HepG2 (cell line): ENCODE results near the gene CD80. TPM values are rescaled to one million over a fixed set of nuclear protein-coding genes. Genes with fewer than 3 reads are reported as not detected.

ENCODE experiments used
- ATAC-seq: fragments of 200-7000 bp; cut with Tn5 transposase; 3 replicates; pipeline ENCODE4 v1.9.1; 2020; ENCODE audit warnings: mild to moderate bottlenecking, moderate library complexity
- BruUV-seq: library from RNA; stranded (reverse); fragments of 400-500 nt; replicated peaks from 2 replicates; lab custom pipeline; 2021; lab: Mats Ljungman, UMichigan
- CTCF ChIA-PET: fragments of 300-600 bp; formaldehyde crosslinking; extraction: SDS; loops from one replicate; lab custom pipeline; 2021; ENCODE audit warnings: low total read pairs, inconsistent platforms, low intra/inter-chr PET ratio; lab: Yijun Ruan, JAX
- POLR2A ChIA-PET: fragments of 350-600 bp; sonication (Branson Sonifier 250); formaldehyde crosslinking; loops from one replicate; lab custom pipeline; 2020; ENCODE audit warnings: antibody characterized with exemption, inconsistent platforms; lab: Yijun Ruan, JAX
- DNase-seq: peaks from one replicate; pipeline ENCODE4 v3.0.0-alpha.2; 2015; ENCODE audit warnings: low spot score
- FAIRE-seq: peaks from 3 replicates; lab custom pipeline; 2011; peaks lifted over from hg19 to GRCh38; lab: Jason Lieb, UNC
- H2AFZ ChIP-seq: one replicate; pipeline ENCODE4 v1.6.1; 2011; ENCODE audit warnings: low read length, inconsistent platforms
- H3K27ac ChIP-seq: fragments of 300-600 bp; 3 replicates; pipeline ENCODE4 v1.8.0; 2011; ENCODE audit warnings: mixed run types, mild to moderate bottlenecking, mixed read lengths, low read length, inconsistent platforms; ENCODE audit not compliant: insufficient read depth; ENCODE audit errors: extremely low read length
- H3K27me3 ChIP-seq, 2 experiments: fragments of 200-600 bp in 1 of 2; 2 replicates in 1 of 2; 3 replicates in 1 of 2; pipeline versions ENCODE4 v1.6.0 to v1.8.0; 2011; ENCODE audit warnings: low read length in 2 of 2, mild to moderate bottlenecking in 2 of 2, moderate library complexity in 2 of 2, inconsistent platforms in 1 of 2; ENCODE audit not compliant: insufficient read depth in 2 of 2, control insufficient read depth in 1 of 2
- H3K36me3 ChIP-seq, 2 experiments: fragments of 200-600 bp in 1 of 2; replicated peaks in 1 of 2; 2 replicates in 1 of 2; 3 replicates in 1 of 2; pipeline versions ENCODE4 v1.5.1 to v1.8.0; 2011; ENCODE audit warnings: low read length in 2 of 2, inconsistent platforms in 1 of 2; ENCODE audit not compliant: insufficient read depth in 2 of 2, control insufficient read depth in 1 of 2
- H3K4me1 ChIP-seq: 2 replicates; pipeline ENCODE4 v1.5.1; 2012; ENCODE audit warnings: low read length, inconsistent platforms; ENCODE audit not compliant: insufficient read depth
- H3K4me2 ChIP-seq: 2 replicates; pipeline ENCODE4 v1.6.0; 2011; ENCODE audit warnings: low read depth, low read length, inconsistent platforms
- H3K4me3 ChIP-seq, 3 experiments: fragments of 200-600 bp in 1 of 3; sonication (generic), shearing (Covaris generic) in 1 of 3; replicated peaks in 1 of 3; 2 replicates each; pipeline ENCODE4 v1.5.1; 2011 to 2016; ENCODE audit warnings: low read length in 3 of 3, inconsistent platforms in 2 of 3, low read depth in 2 of 3, mild to moderate bottlenecking in 2 of 3, control low read depth in 1 of 3, mixed read lengths in 1 of 3; ENCODE audit not compliant: insufficient read depth in 1 of 3
- H3K79me2 ChIP-seq: one replicate; pipeline ENCODE4 v1.6.1; 2011; ENCODE audit warnings: low read length, inconsistent platforms; ENCODE audit not compliant: insufficient read depth
- H3K9ac ChIP-seq: 2 replicates; pipeline ENCODE4 v1.6.0; 2011; ENCODE audit warnings: mild to moderate bottlenecking, low read depth, low read length, inconsistent platforms; ENCODE audit not compliant: insufficient read depth
- H3K9me3 ChIP-seq: 2 replicates; pipeline ENCODE4 v1.5.1; 2012; ENCODE audit warnings: mild to moderate bottlenecking, low read length
- H4K20me1 ChIP-seq: 2 replicates; pipeline ENCODE4 v1.6.0; 2011; ENCODE audit warnings: inconsistent platforms, mild to moderate bottlenecking, low read length, moderate library complexity; ENCODE audit not compliant: insufficient read depth
- IRX3 ChIP-seq: sonication (generic); formaldehyde crosslinking; IDR thresholded peaks from 2 replicates; pipeline ENCODE4 v1.8.1; 2023; ENCODE audit warnings: mild to moderate bottlenecking, low read depth, missing genetic modification reagents, borderline replicate concordance
- NFIC ChIP-seq: IDR thresholded peaks from 2 replicates; pipeline ENCODE4 v1.6.1; 2012; ENCODE audit warnings: mild to moderate bottlenecking, low read length, inconsistent platforms
- PHF8 ChIP-seq: sonication (generic); formaldehyde crosslinking; IDR thresholded peaks from 2 replicates; pipeline ENCODE4 v1.5.0; 2020; ENCODE audit warnings: missing genetic modification reagents
- RFX1 ChIP-seq: fragments of 450-650 bp; IDR thresholded peaks from 2 replicates; pipeline ENCODE4 v1.6.1; 2017
- STAG1 ChIP-seq: sonication (generic); formaldehyde crosslinking; IDR thresholded peaks from 2 replicates; pipeline ENCODE4 v1.4.0; 2020; ENCODE audit warnings: missing genetic modification reagents
- ZBTB43 ChIP-seq: sonication (generic); formaldehyde crosslinking; conservative IDR thresholded peaks from 2 replicates; pipeline ENCODE4 v1.4.0; 2020; ENCODE audit warnings: missing genetic modification reagents
- ZNF503 ChIP-seq: sonication (generic); formaldehyde crosslinking; IDR thresholded peaks from 2 replicates; pipeline ENCODE4 v1.4.0; 2020; ENCODE audit warnings: missing genetic modification reagents
- ZNF619 ChIP-seq: sonication (generic); formaldehyde crosslinking; IDR thresholded peaks from 2 replicates; pipeline ENCODE4 v1.4.0; 2020; ENCODE audit warnings: mild to moderate bottlenecking, missing genetic modification reagents
- ZUFSP ChIP-seq: sonication (generic); formaldehyde crosslinking; IDR thresholded peaks from 2 replicates; pipeline ENCODE4 v1.9.0; 2021; ENCODE audit warnings: missing genetic modification reagents, mild to moderate bottlenecking, borderline replicate concordance
- WGBS: methylation state at CpG from one replicate; pipeline ENCODE4 v1.1.6; 2017; ENCODE audit warnings: low lambda C conversion rate; 5-methylcytosine and 5-hydroxymethylcytosine counted together
- in situ Hi-C: cut with HindIII; loops from 2 replicates; pipeline ENCODE4 v1.10.0; 2017; ENCODE audit warnings: low pct_unique_long_range_greater_than_20kb; ENCODE audit not compliant: extremely low pct_ligation_motif_present
- intact Hi-C: fragments of 100-400 bp; cut with micrococcal nuclease; formaldehyde crosslinking; loops from one replicate; pipeline ENCODE4 v1.10.0; 2022; ENCODE audit not compliant: unreplicated experiment
- polyA plus RNA-seq, 8 experiments: library from polyadenylated mRNA; depleted of rRNA in 3 of 8; stranded (reverse) in 7 of 8; unstranded in 1 of 8; fragments of >200 nt; fragmentation: Illumina TruSeq in 4 of 8; extraction: Trizol in 4 of 8; gene quantifications; 2 replicates each; pipeline versions ENCODE4 v1.2.1 to v1.2.3, GENCODE V29; 2011 to 2016; ENCODE audit warnings: low read depth in 4 of 8, missing spikeins in 1 of 8, mixed read lengths in 1 of 8; ENCODE audit not compliant: insufficient read depth in 1 of 8
- total RNA-seq, 5 experiments: library from RNA; depleted of rRNA; stranded (reverse); fragments of >200 nt; fragmentation: Illumina TruSeq; extraction: Trizol; gene quantifications; 2 replicates each; pipeline ENCODE4 v1.2.3, GENCODE V29; 2016; ENCODE audit warnings: low read depth in 1 of 5
- TF ChIP-seq, protein P1 (sequence below): sonication (generic); formaldehyde crosslinking; IDR thresholded peaks from 2 replicates; pipeline ENCODE4 v1.4.0; 2020; ENCODE audit warnings: mild to moderate bottlenecking, missing genetic modification reagents
- TF ChIP-seq, protein P2 (sequence below): sonication (generic); formaldehyde crosslinking; IDR thresholded peaks from 2 replicates; pipeline ENCODE4 v1.8.1; 2023; ENCODE audit warnings: mild to moderate bottlenecking, moderate library complexity, missing genetic modification reagents

The CD80 gene
- total and polyA plus RNA-seq, 2 of the 13 experiments (the other 11 are each of a cell fraction or from before 2014, with no cell fraction given): not detected

DNA sequence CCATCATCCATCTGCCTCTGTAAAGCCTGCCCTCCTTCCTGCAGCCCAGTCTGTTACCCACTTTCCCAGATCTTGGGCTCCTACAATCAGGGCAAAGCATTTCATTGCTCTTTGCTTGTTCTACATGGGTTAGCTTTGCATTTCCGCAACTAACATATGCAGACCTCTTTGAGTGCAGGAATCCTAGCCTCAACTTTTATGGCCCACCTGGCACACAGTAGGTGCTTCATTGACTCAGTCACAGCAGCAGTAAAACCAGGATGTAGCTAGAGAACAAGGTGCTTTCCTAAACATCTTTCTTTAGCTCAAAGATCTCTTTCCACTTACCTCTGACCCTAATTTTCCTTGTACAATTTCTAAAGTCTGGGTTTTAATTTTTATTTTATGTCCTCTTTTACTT lies 3.5 kb downstream of the CD80 start:
- no peak overlapping the region for H2AFZ ChIP-seq
- no peak overlapping the region for H3K9ac ChIP-seq
- intact Hi-C loops: no loop called here
- H3K4me2 ChIP-seq: no peak overlapping the region
- DNase-seq: no peak
- BruUV-seq: no TSS peak
- no peak for ATAC-seq
- FAIRE-seq: no peak
- ChIA-PET CTCF (no interaction called here), POLR2A (no interaction called here)
- no peaks in the 10 kb centered on the region for H3K4me1 ChIP-seq
- H3K79me2 ChIP-seq: no peaks in the 10 kb centered on the region
- no peaks in the 10 kb centered on the region for H3K36me3 ChIP-seq
- H3K27ac ChIP-seq: no peak overlapping the region
- in situ Hi-C loops: no loop called here
- 50% methylated on average over 1 of the region's 1 CpG for WGBS
- no peak overlapping the region for H3K4me3 ChIP-seq
- no peaks in the 10 kb centered on the region for H4K20me1 ChIP-seq
- peaks cover 0 to 12% of the 10 kb centered on the region in 2 experiments; a peak in 2 of 5 replicates for H3K27me3 ChIP-seq
- H3K9me3 ChIP-seq: no peaks in the 10 kb centered on the region
- TF ChIP-seq PHF8 (no peak), IRX3 (CRISPR knock-in tag) (no peak), ZNF503 (CRISPR knock-in tag) (no peak), RFX1 (no peak), NFIC (no peak), ZUFSP (no peak), ZNF619 (CRISPR knock-in tag) (no peak), STAG1 (no peak), ZBTB43 (CRISPR knock-in tag) (no peak)
- TF ChIP-seq, protein P1, sequence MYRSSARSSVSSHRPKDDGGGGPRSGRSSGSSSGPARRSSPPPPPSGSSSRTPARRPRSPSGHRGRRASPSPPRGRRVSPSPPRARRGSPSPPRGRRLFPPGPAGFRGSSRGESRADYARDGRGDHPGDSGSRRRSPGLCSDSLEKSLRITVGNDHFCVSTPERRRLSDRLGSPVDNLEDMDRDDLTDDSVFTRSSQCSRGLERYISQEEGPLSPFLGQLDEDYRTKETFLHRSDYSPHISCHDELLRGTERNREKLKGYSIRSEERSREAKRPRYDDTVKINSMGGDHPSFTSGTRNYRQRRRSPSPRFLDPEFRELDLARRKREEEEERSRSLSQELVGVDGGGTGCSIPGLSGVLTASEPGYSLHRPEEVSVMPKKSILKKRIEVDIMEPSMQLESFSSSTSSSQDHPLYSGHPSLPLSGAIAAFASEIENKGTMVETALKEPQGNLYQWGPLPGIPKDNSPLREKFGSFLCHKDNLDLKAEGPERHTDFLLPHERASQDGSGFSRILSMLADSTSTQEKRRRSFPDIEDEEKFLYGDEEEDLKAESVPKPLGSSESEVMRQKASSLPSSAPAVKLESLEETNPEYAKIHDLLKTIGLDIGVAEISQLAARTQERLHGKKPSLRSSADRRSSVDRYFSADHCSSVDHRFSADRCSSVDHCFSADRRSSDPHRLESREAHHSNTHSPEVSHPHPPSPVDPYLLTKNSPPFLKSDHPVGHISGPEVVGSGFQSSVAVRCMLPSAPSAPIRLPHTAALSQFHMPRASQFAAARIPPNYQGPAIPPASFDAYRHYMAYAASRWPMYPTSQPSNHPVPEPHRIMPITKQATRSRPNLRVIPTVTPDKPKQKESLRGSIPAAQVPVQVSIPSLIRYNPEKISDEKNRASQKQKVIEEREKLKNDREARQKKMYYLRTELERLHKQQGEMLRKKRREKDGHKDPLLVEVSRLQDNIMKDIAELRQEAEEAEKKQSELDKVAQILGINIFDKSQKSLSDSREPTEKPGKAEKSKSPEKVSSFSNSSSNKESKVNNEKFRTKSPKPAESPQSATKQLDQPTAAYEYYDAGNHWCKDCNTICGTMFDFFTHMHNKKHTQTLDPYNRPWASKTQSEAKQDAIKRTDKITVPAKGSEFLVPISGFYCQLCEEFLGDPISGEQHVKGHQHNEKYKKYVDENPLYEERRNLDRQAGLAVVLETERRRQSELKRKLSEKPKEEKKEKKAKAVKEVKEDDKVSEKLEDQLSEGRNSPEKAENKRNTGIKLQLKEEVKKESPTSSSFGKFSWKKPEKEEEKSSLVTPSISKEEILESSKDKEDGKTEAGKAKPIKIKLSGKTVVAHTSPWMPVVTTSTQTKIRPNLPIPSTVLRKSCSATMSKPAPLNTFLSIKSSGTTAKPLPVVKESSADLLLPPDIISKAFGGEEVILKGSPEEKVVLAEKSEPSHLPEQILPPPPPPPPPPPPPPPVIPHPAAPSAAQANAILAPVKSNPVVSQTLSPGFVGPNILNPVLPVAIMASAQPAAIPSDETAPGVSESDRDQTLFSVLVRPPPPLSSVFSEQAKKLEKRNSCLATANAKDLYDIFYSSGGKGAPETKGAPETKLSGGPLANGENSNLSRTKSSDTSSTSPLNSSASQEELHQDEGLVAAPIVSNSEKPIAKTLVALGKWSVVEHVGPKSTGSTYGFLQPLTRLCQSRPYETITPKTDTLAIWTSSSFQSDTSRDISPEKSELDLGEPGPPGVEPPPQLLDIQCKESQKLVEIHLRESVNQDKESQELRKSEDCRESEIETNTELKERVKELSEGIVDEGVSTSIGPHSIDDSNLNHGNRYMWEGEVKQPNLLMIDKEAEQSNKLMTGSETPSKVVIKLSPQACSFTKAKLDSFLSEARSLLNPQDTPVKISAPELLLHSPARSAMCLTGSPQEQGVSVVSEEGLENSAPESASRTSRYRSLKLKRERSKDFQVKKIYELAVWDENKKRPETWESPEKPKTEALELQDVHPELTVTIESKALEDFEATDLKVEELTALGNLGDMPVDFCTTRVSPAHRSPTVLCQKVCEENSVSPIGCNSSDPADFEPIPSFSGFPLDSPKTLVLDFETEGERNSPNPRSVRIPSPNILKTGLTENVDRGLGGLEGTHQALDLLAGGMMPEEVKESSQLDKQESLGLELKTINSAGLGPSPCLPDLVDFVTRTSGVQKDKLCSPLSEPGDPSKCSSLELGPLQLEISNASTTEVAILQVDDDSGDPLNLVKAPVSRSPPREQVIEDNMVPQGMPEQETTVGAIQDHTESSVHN: no peak
- TF ChIP-seq, protein P2, sequence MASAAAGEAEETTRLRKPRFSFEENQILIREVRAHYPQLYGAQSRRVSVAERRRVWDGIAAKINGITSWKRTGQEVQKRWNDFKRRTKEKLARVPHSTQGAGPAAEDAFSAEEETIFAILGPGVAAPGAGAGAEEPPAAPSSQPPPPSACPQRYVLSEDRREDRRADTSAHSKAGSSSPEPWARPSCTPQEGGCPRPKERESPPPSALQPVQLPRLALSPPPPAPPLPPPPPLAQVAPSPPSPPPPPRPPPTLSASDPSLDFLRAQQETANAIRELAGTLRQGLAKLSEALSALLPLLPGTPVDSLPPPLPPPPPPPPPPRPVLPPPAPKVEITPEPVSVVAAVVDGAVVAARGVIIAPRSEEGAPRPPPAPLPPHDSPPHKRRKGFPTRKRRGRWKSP (CRISPR knock-in tag): no peak
